ENCODE results near the gene ITCH. TPM values are rescaled to one million over a fixed set of nuclear protein-coding genes. Genes with fewer than 3 reads are reported as not detected.

The ITCH gene
- total RNA-seq, 1 experiment from 2014 or later = 138 TPM

DNA sequence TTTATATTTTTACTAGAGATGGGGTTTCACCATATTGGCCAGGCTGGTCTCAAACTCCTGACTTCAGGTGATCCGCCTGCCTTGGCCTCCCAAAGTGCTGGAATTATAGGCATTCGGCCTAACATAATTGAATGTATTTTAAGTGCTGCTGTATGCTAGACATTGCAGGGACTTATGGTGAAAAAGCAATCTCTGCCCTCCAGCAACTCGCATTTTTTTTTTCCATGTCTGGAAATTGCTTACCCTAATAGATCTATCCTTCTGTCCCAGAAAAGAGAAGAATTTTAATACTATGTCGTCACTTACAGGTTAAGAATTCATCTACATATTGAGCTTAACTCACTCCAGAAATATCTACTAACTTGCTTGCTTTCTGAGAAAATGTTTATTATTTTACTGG is 10.4 kb downstream of the ITCH start:
- H3K36me3 Mint-ChIP-seq (ENCODE audit: insufficient read depth, unreplicated experiment) = peaks cover 99% of the 10 kb centered on the region
- intact Hi-C loops (cut with micrococcal nuclease; ENCODE audit: unreplicated experiment) = no loop called here
- DNase-seq = peak in 1 of 2 experiments; percentile 14
- no peaks in the 10 kb centered on the region for H3K9me3 Mint-ChIP-seq (ENCODE audit: unreplicated experiment)
- no TSS peak for BruUV-seq (replicated peaks)
- ChIA-PET POLR2A (interaction anchor here (4.7 kb wide), 1 partner anchor 10 kb away, joined by 39 read pairs; the partner anchor contains the start of gene ITCH), CTCF (interaction anchor here (1.9 kb wide), 1 partner anchor 61 kb away, joined by 10 read pairs; no protein-coding TSS in a partner anchor)
- Histone ChIP-seq H3K36me3 (ENCODE audit: control insufficient read depth, insufficient read depth, low read length) (peaks cover 10% of the 10 kb centered on the region), H3K9me3 (0 out of 2 replicates have a peak, but pooled peaks cover 4% of the 10 kb centered on the region), H3K4me3 (ENCODE audit: low read depth, low read length) (no peak overlapping the region), H3K27me3 (replicated peaks; ENCODE audit: control insufficient read depth, insufficient read depth, low read length) (no peaks in the 10 kb centered on the region), H3K4me1 (peaks cover 11% of the 10 kb centered on the region)
- no peak overlapping the region for H3K27ac Mint-ChIP-seq (ENCODE audit: unreplicated experiment)
- peaks cover 16% of the 10 kb centered on the region for H3K4me1 Mint-ChIP-seq (ENCODE audit: low read depth, unreplicated experiment)
- H3K27me3 Mint-ChIP-seq (ENCODE audit: insufficient read depth, unreplicated experiment) = no peaks in the 10 kb centered on the region
- H3K4me3 Mint-ChIP-seq (ENCODE audit: unreplicated experiment) = no peak overlapping the region
- TF ChIP-seq, protein P1, sequence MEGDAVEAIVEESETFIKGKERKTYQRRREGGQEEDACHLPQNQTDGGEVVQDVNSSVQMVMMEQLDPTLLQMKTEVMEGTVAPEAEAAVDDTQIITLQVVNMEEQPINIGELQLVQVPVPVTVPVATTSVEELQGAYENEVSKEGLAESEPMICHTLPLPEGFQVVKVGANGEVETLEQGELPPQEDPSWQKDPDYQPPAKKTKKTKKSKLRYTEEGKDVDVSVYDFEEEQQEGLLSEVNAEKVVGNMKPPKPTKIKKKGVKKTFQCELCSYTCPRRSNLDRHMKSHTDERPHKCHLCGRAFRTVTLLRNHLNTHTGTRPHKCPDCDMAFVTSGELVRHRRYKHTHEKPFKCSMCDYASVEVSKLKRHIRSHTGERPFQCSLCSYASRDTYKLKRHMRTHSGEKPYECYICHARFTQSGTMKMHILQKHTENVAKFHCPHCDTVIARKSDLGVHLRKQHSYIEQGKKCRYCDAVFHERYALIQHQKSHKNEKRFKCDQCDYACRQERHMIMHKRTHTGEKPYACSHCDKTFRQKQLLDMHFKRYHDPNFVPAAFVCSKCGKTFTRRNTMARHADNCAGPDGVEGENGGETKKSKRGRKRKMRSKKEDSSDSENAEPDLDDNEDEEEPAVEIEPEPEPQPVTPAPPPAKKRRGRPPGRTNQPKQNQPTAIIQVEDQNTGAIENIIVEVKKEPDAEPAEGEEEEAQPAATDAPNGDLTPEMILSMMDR (IDR thresholded peaks at IDR 0.05; ENCODE audit: insufficient read depth in 1 of 2, low read depth in 1 of 2, low read length in 1 of 2, severe bottlenecking in 1 of 2, unreplicated experiment in 1 of 2) = no peak

DNA sequence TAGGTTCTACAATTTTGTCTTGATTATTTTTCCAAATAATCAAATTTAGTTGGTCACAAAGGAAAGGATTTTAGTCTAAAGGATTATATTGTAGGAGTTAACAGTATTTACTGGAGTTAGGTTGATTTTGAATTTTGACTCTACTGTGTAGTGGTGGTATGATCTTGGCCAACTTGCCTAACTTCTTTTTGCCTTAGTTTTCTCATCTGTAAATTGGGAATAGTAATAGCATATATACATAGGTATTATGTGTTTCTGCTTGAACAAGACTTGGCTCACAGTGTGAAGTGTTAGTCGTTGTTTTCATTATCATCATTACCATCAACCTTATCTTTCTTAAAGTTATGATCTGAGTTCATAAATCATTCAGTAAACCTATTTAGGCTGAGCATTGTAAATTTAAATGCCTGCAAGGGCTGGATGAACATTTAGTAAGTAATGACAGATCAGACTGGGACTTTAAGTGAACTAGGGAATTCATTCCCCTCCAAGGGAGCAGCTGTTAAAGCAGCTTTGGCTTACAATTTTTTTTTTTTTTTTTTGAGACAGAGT is 11.2 kb downstream of the ITCH start:
- Histone ChIP-seq H3K4me3 (ENCODE audit: low read depth, low read length) (no peak overlapping the region), H3K4me1 (peaks cover 11% of the 10 kb centered on the region), H3K36me3 (ENCODE audit: control insufficient read depth, insufficient read depth, low read length) (peaks cover 9% of the 10 kb centered on the region), H3K27me3 (replicated peaks; ENCODE audit: control insufficient read depth, insufficient read depth, low read length) (no peaks in the 10 kb centered on the region), H3K9me3 (0 out of 2 replicates have a peak, but pooled peaks cover 4% of the 10 kb centered on the region)
- ChIA-PET CTCF (interaction anchor here (1.9 kb wide), 1 partner anchor 62 kb away, joined by 10 read pairs; no protein-coding TSS in a partner anchor), POLR2A (interaction anchor here (4.7 kb wide), 1 partner anchor 11 kb away, joined by 39 read pairs; the partner anchor contains the start of gene ITCH)
- no peak for DNase-seq
- H3K9me3 Mint-ChIP-seq (ENCODE audit: unreplicated experiment) = no peaks in the 10 kb centered on the region
- intact Hi-C loops (cut with micrococcal nuclease; ENCODE audit: unreplicated experiment) = no loop called here
- no peak overlapping the region for H3K27ac Mint-ChIP-seq (ENCODE audit: unreplicated experiment)
- peaks cover 99% of the 10 kb centered on the region for H3K36me3 Mint-ChIP-seq (ENCODE audit: insufficient read depth, unreplicated experiment)
- BruUV-seq (replicated peaks) = no TSS peak
- no peaks in the 10 kb centered on the region for H3K27me3 Mint-ChIP-seq (ENCODE audit: insufficient read depth, unreplicated experiment)
- peaks cover 16% of the 10 kb centered on the region for H3K4me1 Mint-ChIP-seq (ENCODE audit: low read depth, unreplicated experiment)
- no peak overlapping the region for H3K4me3 Mint-ChIP-seq (ENCODE audit: unreplicated experiment)
- TF ChIP-seq, protein P1 (IDR thresholded peaks at IDR 0.05; ENCODE audit: insufficient read depth in 1 of 2, low read depth in 1 of 2, low read length in 1 of 2, severe bottlenecking in 1 of 2, unreplicated experiment in 1 of 2) = no peak

DNA sequence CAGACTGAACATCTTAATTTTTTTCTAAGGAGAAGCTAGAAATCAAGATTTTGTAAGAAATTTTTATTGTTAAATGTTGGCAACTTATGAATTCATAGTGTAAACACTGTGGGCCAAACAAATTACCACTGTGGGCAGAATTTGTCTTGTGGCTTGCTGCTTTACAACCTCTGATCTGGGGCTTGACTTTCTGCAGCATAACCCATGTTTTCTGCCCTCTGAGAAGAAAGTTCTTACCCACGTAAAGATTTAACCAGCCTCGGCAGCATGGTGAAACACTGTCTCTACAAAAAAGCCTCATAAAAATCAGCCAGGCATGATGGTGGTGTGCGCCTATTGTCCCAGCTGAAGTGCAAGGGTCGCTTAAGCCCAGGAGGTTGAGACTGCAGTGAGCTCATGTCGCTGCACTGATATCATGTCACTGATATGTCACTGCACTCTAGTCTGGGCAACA is 12.9 kb downstream of the ITCH start:
- CTCF ChIA-PET = interaction anchor here (0.5 to 1.8 kb wide), 3 partner anchors 13 to 64 kb away, joined by 4 to 11 read pairs (median 6); partner anchors contain the start of gene ITCH
- no peaks in the 10 kb centered on the region for H3K27me3 Mint-ChIP-seq (ENCODE audit: insufficient read depth, unreplicated experiment)
- peaks cover 99% of the 10 kb centered on the region for H3K36me3 Mint-ChIP-seq (ENCODE audit: insufficient read depth, unreplicated experiment)
- no peaks in the 10 kb centered on the region for H3K9me3 Mint-ChIP-seq (ENCODE audit: unreplicated experiment)
- no TSS peak for BruUV-seq (replicated peaks)
- Histone ChIP-seq H3K36me3 (ENCODE audit: control insufficient read depth, insufficient read depth, low read length) (peaks cover 2% of the 10 kb centered on the region), H3K4me1 (peaks cover 11% of the 10 kb centered on the region), H3K4me3 (ENCODE audit: low read depth, low read length) (no peak overlapping the region), H3K9me3 (0 out of 2 replicates have a peak, but pooled peaks cover 4% of the 10 kb centered on the region), H3K27me3 (replicated peaks; ENCODE audit: control insufficient read depth, insufficient read depth, low read length) (no peaks in the 10 kb centered on the region)
- POLR2A ChIA-PET = interaction anchor here (0.6 to 1.4 kb wide), 5 partner anchors 10 to 140 kb away, joined by 3 to 19 read pairs (median 4); partner anchors contain the start of genes DYNLRB1 and ITCH
- peak; percentile 46 to 69 for DNase-seq
- intact Hi-C loops (cut with micrococcal nuclease; ENCODE audit: unreplicated experiment) = no loop called here
- peaks cover 20% of the 10 kb centered on the region for H3K4me1 Mint-ChIP-seq (ENCODE audit: low read depth, unreplicated experiment)
- peak overlapping the region; percentile 6 for H3K27ac Mint-ChIP-seq (ENCODE audit: unreplicated experiment)
- TF ChIP-seq, protein P1 (IDR thresholded peaks at IDR 0.05; ENCODE audit: insufficient read depth in 1 of 2, low read depth in 1 of 2, low read length in 1 of 2, severe bottlenecking in 1 of 2, unreplicated experiment in 1 of 2) = no peak
- H3K4me3 Mint-ChIP-seq (ENCODE audit: unreplicated experiment) = no peak overlapping the region
